ENCODE results near the gene KLHL36.

KLHL36 gene

DNA sequence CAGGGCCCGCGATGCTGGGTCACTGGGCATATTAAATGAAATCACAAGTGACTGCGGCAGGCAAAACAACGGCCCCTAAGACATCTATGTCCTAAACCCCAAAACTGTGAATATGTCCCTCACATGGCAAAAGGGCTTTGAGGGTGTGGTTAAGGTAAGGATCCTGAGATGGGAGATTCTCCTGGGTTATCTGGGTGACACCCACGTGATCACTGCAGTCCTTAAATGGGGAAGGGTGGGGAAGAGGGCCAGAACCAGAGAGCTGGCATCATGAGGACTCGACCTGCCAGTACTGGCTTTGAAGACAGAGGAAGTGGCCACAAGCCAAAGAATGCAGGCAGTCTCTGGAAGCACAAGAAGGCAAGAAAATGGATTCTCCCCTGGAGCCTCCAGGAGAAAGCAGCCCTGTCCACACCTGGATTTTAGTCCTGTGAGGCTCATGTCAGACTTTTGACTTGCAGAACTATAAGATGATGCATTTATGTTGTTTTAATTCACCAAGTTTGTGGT is 42.9 kb upstream of the KLHL36 start:
- no peak for DNase-seq (ENCODE audit: low read depth)
- H3K4me3 ChIP-seq (ENCODE audit: low read depth, low read length), result no peak overlapping the region
- TF ChIP-seq, protein P1, sequence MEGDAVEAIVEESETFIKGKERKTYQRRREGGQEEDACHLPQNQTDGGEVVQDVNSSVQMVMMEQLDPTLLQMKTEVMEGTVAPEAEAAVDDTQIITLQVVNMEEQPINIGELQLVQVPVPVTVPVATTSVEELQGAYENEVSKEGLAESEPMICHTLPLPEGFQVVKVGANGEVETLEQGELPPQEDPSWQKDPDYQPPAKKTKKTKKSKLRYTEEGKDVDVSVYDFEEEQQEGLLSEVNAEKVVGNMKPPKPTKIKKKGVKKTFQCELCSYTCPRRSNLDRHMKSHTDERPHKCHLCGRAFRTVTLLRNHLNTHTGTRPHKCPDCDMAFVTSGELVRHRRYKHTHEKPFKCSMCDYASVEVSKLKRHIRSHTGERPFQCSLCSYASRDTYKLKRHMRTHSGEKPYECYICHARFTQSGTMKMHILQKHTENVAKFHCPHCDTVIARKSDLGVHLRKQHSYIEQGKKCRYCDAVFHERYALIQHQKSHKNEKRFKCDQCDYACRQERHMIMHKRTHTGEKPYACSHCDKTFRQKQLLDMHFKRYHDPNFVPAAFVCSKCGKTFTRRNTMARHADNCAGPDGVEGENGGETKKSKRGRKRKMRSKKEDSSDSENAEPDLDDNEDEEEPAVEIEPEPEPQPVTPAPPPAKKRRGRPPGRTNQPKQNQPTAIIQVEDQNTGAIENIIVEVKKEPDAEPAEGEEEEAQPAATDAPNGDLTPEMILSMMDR (IDR thresholded peaks at IDR 0.05; ENCODE audit: control insufficient read depth, extremely low read depth, insufficient read depth), result no peak

DNA sequence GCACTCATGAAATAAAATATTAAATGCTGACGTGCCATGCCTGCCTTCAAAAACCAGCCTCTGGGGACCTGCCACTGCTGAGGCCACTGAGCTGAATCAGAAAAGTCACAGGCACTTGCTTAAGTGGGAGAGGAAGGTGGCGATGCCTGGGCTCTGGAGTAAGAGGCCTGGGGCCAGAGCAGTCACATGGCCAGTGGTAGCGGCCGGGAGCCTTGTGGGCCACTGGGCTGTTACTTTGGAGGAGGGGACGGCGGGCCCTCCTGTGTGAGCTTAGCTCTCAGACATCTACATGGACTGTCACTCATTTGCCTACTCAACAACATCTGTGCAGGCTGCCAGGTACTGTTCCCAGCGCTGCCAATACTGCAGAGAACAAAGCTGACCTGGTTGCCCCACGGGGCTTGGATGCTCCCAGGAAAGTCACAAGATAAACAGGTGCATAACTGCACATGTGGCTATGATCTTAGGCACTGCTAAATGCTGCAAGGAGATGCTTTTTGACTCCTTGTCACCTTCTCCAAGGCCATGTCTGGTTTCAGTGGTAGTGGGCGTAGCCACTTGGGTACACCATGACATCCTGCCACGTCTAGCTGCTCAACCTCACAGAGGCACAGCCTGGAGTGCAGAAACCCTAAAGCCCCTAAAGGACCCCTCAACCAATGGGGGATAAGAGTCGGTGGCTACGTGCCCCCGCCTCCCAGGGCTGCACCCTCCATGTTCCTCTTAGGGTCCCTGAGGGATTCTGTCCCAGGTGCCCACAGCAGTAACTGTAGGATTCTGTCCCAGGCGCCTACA is 42.0 kb upstream of the KLHL36 start:
- no peak overlapping the region for H3K4me3 ChIP-seq (ENCODE audit: low read depth, low read length)
- TF ChIP-seq, protein P1 (IDR thresholded peaks at IDR 0.05; ENCODE audit: control insufficient read depth, extremely low read depth, insufficient read depth), result no peak
- DNase-seq (ENCODE audit: low read depth), result no peak

DNA sequence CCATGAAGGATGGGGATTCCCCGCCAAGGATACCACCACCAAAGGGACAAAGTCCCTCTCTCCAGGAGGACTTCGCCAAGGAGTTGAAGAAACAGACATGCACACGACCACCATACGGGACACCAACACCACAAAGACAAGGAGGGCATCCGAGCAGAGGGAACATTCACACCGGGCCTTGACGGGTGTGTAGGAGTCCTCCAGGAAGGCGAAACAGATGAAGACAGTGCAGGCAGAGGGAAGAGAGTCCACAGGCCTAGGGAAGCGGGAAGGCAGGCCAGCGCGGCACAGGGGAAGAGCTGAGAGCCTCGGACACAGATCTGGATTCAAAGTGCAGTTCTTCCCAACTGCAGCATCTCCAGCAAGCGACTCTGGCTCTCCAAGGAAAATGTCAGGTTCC is 41.2 kb upstream of the KLHL36 start:
- TF ChIP-seq, protein P1 (IDR thresholded peaks at IDR 0.05; ENCODE audit: control insufficient read depth, extremely low read depth, insufficient read depth), result no peak
- H3K4me3 ChIP-seq (ENCODE audit: low read depth, low read length), result no peak overlapping the region
- no peak for DNase-seq (ENCODE audit: low read depth)

DNA sequence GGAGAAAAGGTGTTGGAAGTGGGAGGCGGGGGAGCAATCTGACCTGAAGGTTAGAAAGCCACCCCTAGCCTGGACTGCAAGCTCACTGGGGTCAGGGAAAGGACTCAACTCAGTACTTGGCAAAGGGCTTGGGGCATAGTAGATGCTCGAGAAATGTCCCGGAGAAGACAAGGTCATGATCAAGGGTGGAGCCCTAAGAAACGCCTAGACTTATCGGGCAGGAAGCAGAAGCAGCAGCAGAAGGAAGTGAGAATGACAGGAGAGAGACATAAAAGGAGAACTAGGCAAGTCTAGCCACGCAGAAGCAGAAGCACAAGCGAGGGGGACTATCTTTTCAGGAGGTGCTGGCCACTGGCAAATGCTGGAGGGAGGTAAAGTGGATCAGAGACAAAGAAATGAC is 40.6 kb upstream of the KLHL36 start:
- no peak for DNase-seq (ENCODE audit: low read depth)
- H3K4me3 ChIP-seq (ENCODE audit: low read depth, low read length), result no peak overlapping the region
- TF ChIP-seq, protein P1 (IDR thresholded peaks at IDR 0.05; ENCODE audit: control insufficient read depth, extremely low read depth, insufficient read depth), result no peak

DNA sequence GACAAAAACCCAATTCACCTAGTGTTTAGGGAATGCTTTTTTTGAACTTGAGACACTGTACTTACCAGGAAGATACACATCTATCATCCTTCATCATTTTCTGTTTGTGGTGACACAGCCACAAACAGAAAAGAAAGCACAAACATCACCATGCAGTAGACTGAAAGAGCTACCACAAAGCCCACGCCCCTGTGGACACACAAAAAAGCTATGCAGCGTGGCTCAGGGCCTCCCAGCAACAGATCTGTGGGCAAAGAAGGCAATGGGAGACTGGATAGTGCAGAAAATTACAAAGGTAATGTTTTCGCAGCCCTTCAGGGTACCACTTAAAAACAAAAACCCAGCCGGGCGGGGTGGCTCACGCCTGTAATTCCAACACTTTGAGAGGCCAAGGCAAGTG is 40.0 kb upstream of the KLHL36 start:
- no peak for DNase-seq (ENCODE audit: low read depth)
- no peak overlapping the region for H3K4me3 ChIP-seq (ENCODE audit: low read depth, low read length)
- TF ChIP-seq, protein P1 (IDR thresholded peaks at IDR 0.05; ENCODE audit: control insufficient read depth, extremely low read depth, insufficient read depth), result no peak

DNA sequence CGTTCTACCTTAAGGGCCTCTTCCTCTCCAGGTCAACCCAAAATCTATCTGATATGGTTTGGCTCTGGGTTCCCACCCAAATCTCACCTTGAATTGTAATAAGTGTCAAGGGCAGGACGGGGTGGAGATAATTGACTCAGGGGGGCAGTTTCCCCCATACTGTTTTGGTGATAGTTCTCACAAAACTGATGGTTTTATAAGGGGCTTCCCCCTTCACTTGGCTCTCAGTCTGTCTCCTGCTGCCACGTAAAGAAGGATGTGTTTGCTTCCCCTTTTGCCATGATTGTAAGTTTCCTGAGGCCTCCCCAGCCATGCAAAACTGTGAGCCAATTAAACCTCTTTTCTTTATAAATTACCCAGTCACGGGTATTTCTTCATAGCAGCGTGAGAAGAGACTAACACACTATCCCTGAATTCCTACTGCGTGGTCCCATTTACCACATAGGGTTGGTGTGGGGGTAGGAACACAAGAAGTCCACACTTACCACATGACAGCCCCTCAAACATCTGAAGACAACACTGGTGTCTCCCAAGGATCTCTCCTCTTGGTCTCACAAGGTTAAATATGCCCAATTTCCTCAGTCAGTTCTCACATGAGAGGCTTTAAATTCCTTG is 38.6 kb upstream of the KLHL36 start:
- H3K4me3 ChIP-seq (ENCODE audit: low read depth, low read length), result no peak overlapping the region
- DNase-seq (ENCODE audit: low read depth), result no peak
- TF ChIP-seq, protein P1 (IDR thresholded peaks at IDR 0.05; ENCODE audit: control insufficient read depth, extremely low read depth, insufficient read depth), result no peak
